Stimulated activated CD8-positive, alpha-beta memory T cell treated with anti-CD3 and anti-CD28 coated beads, Interleukin-4, amount 100 ng/mL, for 48 hours (primary cell): ENCODE data around the gene MED27.

Source experiments
- DNase-seq: peaks from one replicate; pipeline ENCODE4 v3.0.0-alpha.2; 2020

The MED27 gene

GRCh38 chr9:131826966-131827525 lies 252.6 kb downstream of the MED27 start:
- no peak for DNase-seq

DNA sequence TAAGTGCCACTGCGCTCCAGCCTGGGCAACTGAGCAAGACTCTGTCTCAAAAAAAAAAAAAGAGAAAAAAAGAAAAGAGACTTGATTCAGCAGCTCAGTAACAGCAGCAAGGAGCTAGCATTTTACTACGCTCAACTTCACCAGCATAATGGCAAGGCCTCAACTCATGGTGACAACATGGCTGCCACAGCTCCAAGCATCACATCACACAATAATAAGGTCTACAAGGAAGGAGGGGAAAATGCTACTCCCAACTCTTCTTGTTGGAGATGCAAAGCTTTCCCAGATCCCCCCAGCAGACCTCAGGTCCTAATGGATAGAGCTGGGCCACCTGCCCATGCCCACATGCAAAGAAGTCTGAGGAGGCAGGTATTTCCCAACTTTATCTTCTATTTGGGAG lies 253.6 kb downstream of the MED27 start:
- no peak for DNase-seq

DNA sequence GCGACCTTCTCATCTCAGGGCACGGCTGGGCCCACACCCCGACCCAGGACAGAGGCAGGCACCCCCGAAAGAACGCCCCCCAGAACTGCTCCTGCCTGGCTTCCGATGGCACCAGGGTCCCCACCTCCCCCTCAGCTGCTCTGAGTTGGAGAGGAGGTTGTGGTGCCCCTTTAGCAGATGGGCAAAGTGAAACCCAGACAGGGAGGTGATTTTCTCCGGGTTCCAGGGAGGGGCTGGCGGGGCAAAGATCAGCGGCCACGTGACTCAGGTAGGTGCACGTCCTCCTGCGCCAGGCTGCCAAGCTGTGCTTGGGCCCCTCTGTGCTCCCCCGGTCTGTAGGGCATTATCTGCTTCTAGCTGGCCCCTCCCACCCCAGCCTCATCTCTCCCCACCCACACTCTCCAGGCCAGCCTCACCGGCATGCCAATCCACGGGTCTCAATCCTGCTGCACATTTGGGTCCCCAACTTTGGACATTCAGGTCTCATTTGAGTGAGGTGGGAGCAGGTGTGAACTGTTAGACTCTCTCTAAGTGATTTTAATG lies 254.6 kb downstream of the MED27 start:
- DNase-seq = no peak

DNA sequence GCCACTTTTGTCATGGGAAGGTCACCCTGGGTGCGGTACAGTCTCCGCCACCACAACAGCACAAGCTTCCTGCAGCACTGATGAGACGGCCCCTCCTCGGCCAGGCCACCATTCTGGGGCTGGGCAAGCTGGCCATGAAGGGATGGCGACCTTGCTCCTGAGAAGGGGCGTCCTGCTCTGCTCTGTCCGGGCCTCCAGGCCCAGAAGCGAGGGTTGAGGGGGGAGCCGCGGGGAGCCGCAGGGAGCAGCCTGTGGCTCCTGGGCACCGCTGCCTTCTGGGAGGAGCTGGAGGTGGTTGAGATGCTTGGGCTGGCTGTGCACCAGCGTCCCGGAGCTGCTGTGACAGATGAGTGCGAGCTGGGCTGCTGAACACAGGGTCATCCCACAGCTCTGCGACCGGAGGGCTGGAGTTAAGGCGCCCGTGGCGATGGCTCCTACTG lies 255.5 kb downstream of the MED27 start:
- DNase-seq = no peak

- DNase-seq = no peak
Observed at GRCh38 chr9:131823701-131824146, 255.9 kb downstream of the MED27 start.

GRCh38 chr9:131818089-131818488 lies 261.6 kb downstream of the MED27 start:
- no peak for DNase-seq

GRCh38 chr9:131817627-131818026 lies 262.0 kb downstream of the MED27 start:
- no peak for DNase-seq

- no peak for DNase-seq
Observed at GRCh38 chr9:131817073-131817472, 262.6 kb downstream of the MED27 start.

- DNase-seq = no peak
Observed at GRCh38 chr9:131815970-131816873, 263.4 kb downstream of the MED27 start.

- no peak for DNase-seq
Observed at GRCh38 chr9:131814707-131815106, 265.0 kb downstream of the MED27 start.

DNA sequence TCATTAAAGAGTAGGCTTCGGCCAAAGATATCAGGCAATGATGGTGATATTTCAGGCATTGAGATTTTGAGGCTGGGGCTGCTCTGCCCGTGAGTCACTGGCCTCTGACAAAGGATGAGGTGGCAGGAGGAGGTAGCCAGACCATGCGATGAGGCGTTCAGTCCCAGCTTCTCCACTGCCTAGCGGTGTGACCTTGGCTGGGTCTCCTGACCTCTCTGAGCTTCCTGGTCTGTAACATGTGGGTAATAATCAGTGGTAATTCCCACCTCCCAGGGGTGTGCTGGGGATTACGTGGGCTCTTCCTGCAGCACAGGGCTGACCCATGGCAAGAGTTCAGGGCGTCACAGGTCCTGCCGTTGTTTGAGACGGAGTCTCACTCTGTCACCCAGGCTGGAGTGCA lies 266.6 kb downstream of the MED27 start:
- DNase-seq = no peak

DNA sequence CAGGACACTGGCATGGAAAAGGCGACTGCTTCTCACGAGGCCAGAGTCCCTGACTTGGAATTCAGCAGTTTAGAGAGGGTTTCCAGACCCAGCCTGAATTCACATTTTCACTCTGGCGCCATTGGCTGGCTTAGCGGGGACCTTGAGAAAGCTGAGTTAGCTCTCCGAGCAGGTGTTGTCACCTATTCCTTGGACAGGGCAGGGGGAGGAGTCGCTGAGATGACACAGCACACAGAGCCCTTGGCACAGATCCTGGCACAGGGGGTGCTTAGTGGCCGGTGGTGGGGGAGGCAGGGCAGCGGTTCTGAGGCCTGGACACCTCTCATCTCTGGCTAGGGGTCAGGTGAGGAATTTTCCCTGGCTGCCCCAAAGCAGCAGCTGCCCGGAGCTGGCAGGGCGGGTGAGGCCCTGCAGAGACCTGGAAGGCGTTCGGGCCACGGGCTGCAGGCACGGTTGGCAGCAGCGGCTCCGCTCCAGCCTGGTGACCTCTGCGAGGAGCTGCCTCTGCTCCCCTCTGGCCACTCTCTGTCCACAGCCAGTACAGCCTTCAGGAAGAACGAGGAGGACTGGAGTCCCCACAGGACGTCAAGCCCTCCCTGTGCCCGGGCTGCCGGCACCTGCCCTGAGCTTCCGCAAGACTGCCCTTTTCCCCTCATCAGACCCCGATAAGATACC lies 267.4 kb downstream of the MED27 start:
- DNase-seq = no peak

DNA sequence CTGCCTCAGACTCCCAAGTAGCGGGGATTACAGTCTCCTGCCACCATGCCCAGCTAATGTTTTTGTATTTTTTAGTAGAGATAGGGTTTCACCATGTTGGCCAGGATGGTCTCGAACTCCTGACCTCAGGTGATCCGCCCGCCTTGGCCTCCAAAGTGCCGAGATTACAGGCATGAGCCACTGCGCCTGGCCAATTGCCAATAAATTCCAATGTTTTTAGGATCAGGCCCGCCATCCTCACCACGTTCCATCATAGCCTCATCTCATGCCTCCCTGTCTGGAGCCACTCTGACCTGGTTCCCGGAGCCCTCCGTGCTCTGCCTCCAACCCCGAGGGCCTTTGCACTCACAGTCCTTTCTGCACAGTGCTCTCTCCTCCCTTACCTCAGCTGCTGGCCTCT lies 268.3 kb downstream of the MED27 start:
- no peak for DNase-seq

DNA sequence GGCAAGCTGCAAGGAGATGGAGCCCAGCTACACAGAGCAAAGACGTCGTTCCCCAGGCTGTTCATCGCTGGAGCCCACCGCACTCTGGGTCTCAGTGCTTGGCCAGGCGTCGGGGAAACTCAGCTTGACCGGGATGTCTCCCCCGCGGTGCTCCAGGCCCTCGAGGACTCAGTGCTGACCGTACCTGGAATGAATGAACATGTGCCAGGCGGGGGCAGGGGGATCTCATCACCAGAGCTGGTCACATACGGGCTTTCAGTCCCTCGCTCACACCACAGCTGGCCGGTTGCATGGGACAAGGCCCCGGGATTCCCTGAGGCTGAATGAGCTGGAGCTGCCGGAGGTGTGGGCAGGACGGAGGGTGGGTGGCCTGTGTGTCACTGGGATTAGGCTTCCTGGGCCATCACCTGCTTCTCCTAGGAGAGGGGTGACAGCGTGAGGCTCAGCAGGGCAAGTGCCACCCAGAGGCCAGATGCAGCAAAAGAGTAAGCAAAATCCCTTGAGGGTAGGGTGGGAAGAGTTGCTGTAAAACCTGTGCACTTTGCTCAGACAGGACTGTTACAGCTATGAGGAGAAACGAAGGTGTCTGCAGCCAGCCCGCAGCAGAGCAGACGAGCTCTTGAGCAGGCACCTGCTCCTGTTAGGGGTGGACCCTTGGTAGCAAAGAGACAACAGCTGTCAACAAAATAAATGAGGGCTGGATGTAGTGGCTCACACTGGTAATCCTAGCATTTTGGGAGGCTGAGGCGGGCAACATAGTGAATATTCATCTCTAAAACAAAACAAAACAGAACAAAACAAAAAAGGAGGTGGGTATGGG lies 269.1 kb downstream of the MED27 start:
- DNase-seq = no peak
